SK-N-SH treated with all-trans-retinoic acid at 6 μM for 48 hours (cell line): Measurements from ENCODE around the gene KCNG4.

Source experiments
- ARNTL ChIP-seq: fragments of 450-650 bp; formaldehyde crosslinking; IDR thresholded peaks from 2 replicates; pipeline ENCODE4 v1.5.0; 2020; ENCODE audit warnings: low read depth, mild to moderate bottlenecking, moderate library complexity, borderline replicate concordance
- BACH2 ChIP-seq: fragments of 250-450 bp; sonication (Bioruptor Pico); IDR thresholded peaks from 2 replicates; pipeline ENCODE4 v1.9.0; 2021; ENCODE audit warnings: mild to moderate bottlenecking, borderline replicate concordance
- CREB5 ChIP-seq: fragments of 250-450 bp; sonication (Bioruptor Pico); IDR thresholded peaks from 2 replicates; pipeline ENCODE4 v1.5.1; 2020; ENCODE audit warnings: low read depth, mild to moderate bottlenecking, moderate library complexity
- CSDC2 ChIP-seq: fragments of 250-450 bp; sonication (Bioruptor Pico); IDR thresholded peaks from 2 replicates; pipeline ENCODE4 v1.5.0; 2020; ENCODE audit warnings: mild to moderate bottlenecking, moderate library complexity
- PATZ1 ChIP-seq: fragments of 250-450 bp; sonication (Bioruptor Pico); IDR thresholded peaks from 2 replicates; pipeline ENCODE4 v1.8.0; 2020; ENCODE audit warnings: mild to moderate bottlenecking, moderate library complexity, borderline replicate concordance
- RARB ChIP-seq: fragments of 250-450 bp; sonication (Bioruptor Pico); IDR thresholded peaks from 2 replicates; pipeline ENCODE4 v1.8.0; 2021; ENCODE audit warnings: mild to moderate bottlenecking, moderate library complexity
- SNAI2 ChIP-seq: fragments of 250-450 bp; sonication (Bioruptor Pico); IDR thresholded peaks from 2 replicates; pipeline ENCODE4 v1.5.0; 2020; ENCODE audit warnings: mild to moderate bottlenecking, moderate library complexity
- TCF4 ChIP-seq: fragments of 250-450 bp; sonication (Bioruptor Pico); IDR thresholded peaks from 2 replicates; pipeline ENCODE4 v1.8.0; 2021; ENCODE audit warnings: mild to moderate bottlenecking, moderate library complexity, borderline replicate concordance
- ZC3H10 ChIP-seq: fragments of 250-450 bp; sonication (Bioruptor Pico); IDR thresholded peaks from 2 replicates; pipeline ENCODE4 v1.5.1; 2021; ENCODE audit warnings: mild to moderate bottlenecking, moderate library complexity
- ZFP3 ChIP-seq: fragments of 250-450 bp; sonication (Bioruptor Pico); IDR thresholded peaks from 2 replicates; pipeline ENCODE4 v1.5.0; 2020; ENCODE audit warnings: mild to moderate bottlenecking, moderate library complexity
- ZNF565 ChIP-seq: fragments of 450-650 bp; formaldehyde crosslinking; conservative IDR thresholded peaks from 2 replicates; pipeline ENCODE4 v1.5.0; 2020; ENCODE audit warnings: low read depth, mild to moderate bottlenecking, moderate library complexity
- ZNF70 ChIP-seq: fragments of 450-650 bp; formaldehyde crosslinking; IDR thresholded peaks from 2 replicates; pipeline ENCODE4 v1.5.0; 2020; ENCODE audit warnings: mild to moderate bottlenecking, moderate library complexity
- ZNF8 ChIP-seq: fragments of 450-650 bp; formaldehyde crosslinking; IDR thresholded peaks from 2 replicates; pipeline ENCODE4 v1.5.0; 2020; ENCODE audit warnings: mild to moderate bottlenecking, moderate library complexity

DNA sequence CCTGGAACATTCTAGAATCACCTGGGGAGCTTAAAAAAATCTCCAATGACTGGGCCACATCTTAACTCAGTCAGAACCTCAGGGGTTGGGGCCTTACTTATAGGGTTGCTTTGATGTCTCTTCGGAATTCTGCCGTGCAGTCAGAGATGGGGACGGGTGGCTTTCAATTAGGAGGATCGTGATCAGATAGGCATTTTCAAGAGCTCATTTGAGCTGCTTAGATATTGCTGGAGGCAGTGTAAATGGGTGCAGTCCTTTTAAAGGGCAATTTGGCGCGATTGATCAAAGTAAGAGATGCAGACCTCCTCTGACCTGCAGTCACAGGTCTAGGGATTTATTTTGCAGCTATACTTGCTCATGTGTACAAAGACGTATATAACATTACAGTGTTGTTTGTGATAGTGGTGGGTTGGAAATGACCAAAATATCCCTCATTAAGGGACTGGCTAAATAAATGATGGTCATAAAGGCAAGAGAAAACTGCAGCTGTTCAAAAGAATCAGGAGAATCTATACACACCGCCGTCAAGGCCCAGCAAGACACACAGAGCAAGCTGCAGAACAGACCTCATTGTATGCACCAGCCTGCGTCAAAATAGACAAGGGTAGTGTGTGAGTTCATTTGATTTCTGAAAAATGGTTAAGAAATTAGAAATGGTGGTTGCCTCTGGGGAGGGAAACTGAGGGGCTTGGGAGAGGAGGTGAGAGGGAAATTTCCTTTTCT lies 6.3 kb upstream of the KCNG4 start:
- TF ChIP-seq PATZ1 (CRISPR knock-in tag) = no peak
- TF ChIP-seq SNAI2 = no peak
- TF ChIP-seq CSDC2 = no peak
- no peak for TF ChIP-seq ARNTL (CRISPR knock-in tag)
- no peak for TF ChIP-seq ZFP3 (CRISPR knock-in tag)
- TF ChIP-seq ZNF565 = no peak
- no peak for TF ChIP-seq ZNF8 (CRISPR knock-in tag)
- no peak for TF ChIP-seq BACH2 (CRISPR knock-in tag)
- no peak for TF ChIP-seq RARB (CRISPR knock-in tag)
- TF ChIP-seq ZC3H10 (CRISPR knock-in tag) = no peak
- TF ChIP-seq TCF4 = no peak
- no peak for TF ChIP-seq CREB5 (CRISPR knock-in tag)
- TF ChIP-seq ZNF70 (CRISPR knock-in tag) = no peak
